HL-60 (cell line): ENCODE data around the gene HHATL.

Experiments used
- DNase-seq, 2 experiments: peaks; one replicate each; pipeline ENCODE4 v3.0.0-alpha.2; 2010 to 2020; ENCODE audit warnings: low read depth in 1 of 2, low spot score in 1 of 2
- H3K27ac ChIP-seq: fragments of 250-450 bp; sonication (Bioruptor Pico); replicated peaks from 2 replicates; pipeline ENCODE4 v1.5.1; 2020; ENCODE audit warnings: mild to moderate bottlenecking, moderate library complexity
- H3K27me3 ChIP-seq: fragments of 250-450 bp; sonication (Bioruptor Pico); 2 replicates; pipeline ENCODE4 v1.5.1; 2021; ENCODE audit warnings: mild to moderate bottlenecking, moderate library complexity; ENCODE audit not compliant: insufficient read depth, poor library complexity, severe bottlenecking
- H3K4me3 ChIP-seq: replicated peaks from 2 replicates; pipeline ENCODE4 v1.5.1; 2011; ENCODE audit warnings: mild to moderate bottlenecking, control low read depth, low read length; ENCODE audit not compliant: insufficient read depth
- CTCF ChIP-seq: IDR thresholded peaks from one replicate; pipeline ENCODE4 v1.5.1; 2011; ENCODE audit warnings: low read length, control low read depth, inconsistent platforms; ENCODE audit not compliant: insufficient read depth
- GABPA ChIP-seq: IDR thresholded peaks from 2 replicates; pipeline ENCODE4 v1.6.1; 2012; ENCODE audit warnings: low read depth
- POLR2AphosphoS5 ChIP-seq: IDR thresholded peaks from 2 replicates; pipeline ENCODE4 v1.6.1; 2012; ENCODE audit warnings: low read depth
- REST ChIP-seq: IDR thresholded peaks from 2 replicates; pipeline ENCODE4 v1.6.1; 2012; ENCODE audit warnings: low read depth; ENCODE audit not compliant: insufficient replicate concordance
- SPI1 ChIP-seq: IDR thresholded peaks from 2 replicates; pipeline ENCODE4 v1.6.1; 2012; ENCODE audit warnings: low read depth, mild to moderate bottlenecking, borderline replicate concordance

HHATL gene

GRCh38 chr3:42712688-42713372 lies 10.2 kb upstream of the HHATL start:
- no peak overlapping the region for H3K27ac ChIP-seq
- no peak for DNase-seq
- H3K4me3 ChIP-seq, result no peak overlapping the region
- TF ChIP-seq GABPA (no peak), SPI1 (no peak), POLR2AphosphoS5 (no peak), REST (no peak), CTCF (no peak)
- H3K27me3 ChIP-seq, result no peaks in the 10 kb centered on the region

GRCh38 chr3:42712344-42712648 lies 9.7 kb upstream of the HHATL start:
- no peak overlapping the region for H3K4me3 ChIP-seq
- no peak overlapping the region for H3K27ac ChIP-seq
- no peak for TF ChIP-seq SPI1
- no peak for TF ChIP-seq CTCF
- TF ChIP-seq POLR2AphosphoS5, result no peak
- no peak for TF ChIP-seq REST
- no peak for TF ChIP-seq GABPA
- no peaks in the 10 kb centered on the region for H3K27me3 ChIP-seq
- DNase-seq, result no peak

GRCh38 chr3:42711491-42712343 lies 9.1 kb upstream of the HHATL start:
- H3K27me3 ChIP-seq, result no peaks in the 10 kb centered on the region
- no peak overlapping the region for H3K4me3 ChIP-seq
- no peak for TF ChIP-seq REST
- TF ChIP-seq CTCF, result no peak
- TF ChIP-seq POLR2AphosphoS5, result no peak
- no peak for TF ChIP-seq SPI1
- no peak for TF ChIP-seq GABPA
- DNase-seq, result no peak
- H3K27ac ChIP-seq, result no peak overlapping the region
